Fibroblast of peridontal ligament (primary cell): ENCODE results near the gene DHX36.

ENCODE experiments used
- DNase-seq: peaks from one replicate; pipeline ENCODE4 v3.0.0-alpha.2; 2010; ENCODE audit errors: extremely low read depth

The DHX36 gene

GRCh38 chr3:154280161-154280560 is 44.1 kb downstream of the DHX36 start:
- DNase-seq, result no peak

GRCh38 chr3:154275965-154276364 is 48.3 kb downstream of the DHX36 start:
- DNase-seq, result no peak

- DNase-seq, result no peak
These were observed 49.0 kb downstream of the DHX36 start for GRCh38 chr3:154275292-154275691.

- no peak for DNase-seq
These were observed 49.9 kb downstream of the DHX36 start for GRCh38 chr3:154274348-154274747.

- DNase-seq, result no peak
These were observed 50.9 kb downstream of the DHX36 start for GRCh38 chr3:154273381-154273780.

- DNase-seq, result no peak
These were observed 69.8 kb downstream of the DHX36 start for GRCh38 chr3:154254527-154254926.

GRCh38 chr3:154252759-154253638 is 71.3 kb downstream of the DHX36 start:
- DNase-seq, result peak; percentile 90

GRCh38 chr3:154251610-154252009 is 72.7 kb downstream of the DHX36 start:
- no peak for DNase-seq

- no peak for DNase-seq
These were observed 74.0 kb downstream of the DHX36 start for GRCh38 chr3:154250291-154250690.

- no peak for DNase-seq
These were observed 76.4 kb downstream of the DHX36 start for GRCh38 chr3:154247806-154248415.

GRCh38 chr3:154244644-154245043 is 79.6 kb downstream of the DHX36 start:
- no peak for DNase-seq

GRCh38 chr3:154243353-154243752 is 80.9 kb downstream of the DHX36 start:
- no peak for DNase-seq

- DNase-seq, result no peak
These were observed 81.5 kb downstream of the DHX36 start for GRCh38 chr3:154242766-154243165.

- DNase-seq, result no peak
These were observed 82.8 kb downstream of the DHX36 start for GRCh38 chr3:154241496-154241895.

GRCh38 chr3:154240235-154240634 is 84.1 kb downstream of the DHX36 start:
- DNase-seq, result no peak

GRCh38 chr3:154236331-154236730 is 88.0 kb downstream of the DHX36 start:
- DNase-seq, result no peak

- no peak for DNase-seq
These were observed 89.0 kb downstream of the DHX36 start for GRCh38 chr3:154235330-154235729.

GRCh38 chr3:154229217-154229590 is 95.1 kb downstream of the DHX36 start:
- no peak for DNase-seq

- DNase-seq, result no peak
These were observed 95.6 kb downstream of the DHX36 start for GRCh38 chr3:154228561-154229216.

GRCh38 chr3:154227531-154227930 is 96.8 kb downstream of the DHX36 start:
- DNase-seq, result no peak

- DNase-seq, result no peak
These were observed 98.8 kb downstream of the DHX36 start for GRCh38 chr3:154225536-154225935.

- no peak for DNase-seq
These were observed 99.4 kb downstream of the DHX36 start for GRCh38 chr3:154224866-154225265.

- no peak for DNase-seq
These were observed 99.9 kb downstream of the DHX36 start for GRCh38 chr3:154224366-154224765.
